IMR-90 (cell line): ENCODE measurements around the gene OXSM. TPM values are rescaled to one million over a fixed set of nuclear protein-coding genes. Genes with fewer than 3 reads are reported as not detected.

Experiments
- ATAC-seq: fragments of 200-7000 bp; cut with Tn5 transposase; 2 replicates; pipeline ENCODE4 v1.9.1; 2020; ENCODE audit warnings: low read depth, mild to moderate bottlenecking, moderate library complexity
- BruUV-seq: library from RNA; stranded (reverse); fragments of 400-500 nt; replicated peaks from 2 replicates; lab custom pipeline; 2021; lab: Mats Ljungman, UMichigan
- CTCF ChIA-PET: fragments of 300-600 bp; formaldehyde crosslinking; extraction: SDS; loops from one replicate; lab custom pipeline; 2021; ENCODE audit warnings: antibody characterized with exemption; lab: Yijun Ruan, JAX
- POLR2A ChIA-PET: fragments of 300-600 bp; sonication (Branson Sonifier 250); formaldehyde crosslinking; loops from one replicate; lab custom pipeline; 2022; ENCODE audit warnings: antibody characterized with exemption; ENCODE audit not compliant: unreplicated experiment; lab: Charles Lee
- DNase-seq: peaks from one replicate; pipeline ENCODE4 v3.0.0; 2013
- H2AFZ ChIP-seq: replicated peaks from 2 replicates; pipeline ENCODE3; 2013; ENCODE audit warnings: low read length, mild to moderate bottlenecking; ENCODE audit not compliant: poor library complexity
- H2AK5ac ChIP-seq: 2 replicates; pipeline ENCODE4 v1.6.1; 2013; ENCODE audit warnings: low read depth, low read length, inconsistent platforms
- H2AK9ac ChIP-seq: replicated peaks from 2 replicates; pipeline ENCODE3; 2013; ENCODE audit warnings: mild to moderate bottlenecking, low read depth, low read length, moderate library complexity; ENCODE audit not compliant: poor library complexity
- H2BK120ac ChIP-seq: 2 replicates; pipeline ENCODE4 v1.6.1; 2013; ENCODE audit warnings: low read depth, low read length, inconsistent platforms
- H2BK15ac ChIP-seq: 3 replicates; pipeline ENCODE4 v1.6.1; 2013; ENCODE audit warnings: low read depth, low read length, inconsistent platforms
- H2BK20ac ChIP-seq: 2 replicates; pipeline ENCODE4 v1.6.1; 2013; ENCODE audit warnings: low read depth, mild to moderate bottlenecking, inconsistent platforms, low read length, moderate library complexity
- H2BK5ac ChIP-seq: 2 replicates; pipeline ENCODE4 v1.6.1; 2013; ENCODE audit warnings: mild to moderate bottlenecking, low read depth, low read length, inconsistent platforms; ENCODE audit not compliant: poor library complexity, severe bottlenecking
- H3K14ac ChIP-seq: replicated peaks from 2 replicates; pipeline ENCODE4 v1.6.1; 2013; ENCODE audit warnings: low read depth, low read length, inconsistent platforms
- H3K18ac ChIP-seq: 2 replicates; pipeline ENCODE4 v1.6.1; 2013; ENCODE audit warnings: low read depth, low read length, control low read depth
- H3K23ac ChIP-seq: 2 replicates; pipeline ENCODE4 v1.6.1; 2013; ENCODE audit warnings: low read depth, low read length, inconsistent platforms
- H3K27ac ChIP-seq: 2 replicates; pipeline ENCODE4 v1.5.1; 2013; ENCODE audit warnings: mild to moderate bottlenecking, control low read depth, low read length; ENCODE audit not compliant: insufficient read depth
- H3K27me3 ChIP-seq: 2 replicates; pipeline ENCODE4 v1.6.1; 2013; ENCODE audit warnings: low read length; ENCODE audit not compliant: control insufficient read depth, insufficient read depth
- H3K36me3 ChIP-seq: 2 replicates; pipeline ENCODE4 v1.6.1; 2013; ENCODE audit warnings: low read length, mixed read lengths; ENCODE audit not compliant: control insufficient read depth, insufficient read depth
- H3K4ac ChIP-seq: 2 replicates; pipeline ENCODE4 v1.6.1; 2013; ENCODE audit warnings: low read depth, low read length, inconsistent platforms
- H3K4me1 ChIP-seq: 2 replicates; pipeline ENCODE4 v1.6.1; 2013; ENCODE audit warnings: low read length, mixed read lengths; ENCODE audit not compliant: control insufficient read depth, insufficient read depth
- H3K4me2 ChIP-seq: 2 replicates; pipeline ENCODE4 v1.6.1; 2013; ENCODE audit warnings: low read depth, mild to moderate bottlenecking, control low read depth, low read length, moderate library complexity
- H3K4me3 ChIP-seq: 2 replicates; pipeline ENCODE4 v1.5.1; 2013; ENCODE audit warnings: low read depth, mild to moderate bottlenecking, control low read depth, low read length, moderate library complexity; ENCODE audit not compliant: insufficient read depth
- H3K56ac ChIP-seq: 2 replicates; pipeline ENCODE4 v1.6.1; 2013; ENCODE audit warnings: low read length, inconsistent platforms; ENCODE audit not compliant: insufficient read depth; ENCODE audit errors: extremely low read depth
- H3K79me1 ChIP-seq, 2 experiments: 2 replicates each; pipeline ENCODE4 v1.6.1; 2013; ENCODE audit warnings: low read length in 2 of 2, inconsistent platforms in 1 of 2, low read depth in 1 of 2
- H3K9ac ChIP-seq: 2 replicates; pipeline ENCODE4 v1.6.1; 2013; ENCODE audit warnings: low read depth, low read length, control low read depth
- H3K9me1 ChIP-seq: 2 replicates; pipeline ENCODE4 v1.6.1; 2013; ENCODE audit warnings: low read length, inconsistent platforms; ENCODE audit not compliant: insufficient read depth
- H3K9me3 ChIP-seq: 2 replicates; pipeline ENCODE4 v1.6.1; 2013; ENCODE audit warnings: low read length; ENCODE audit not compliant: control insufficient read depth, insufficient read depth
- H4K20me1 ChIP-seq: 2 replicates; pipeline ENCODE4 v1.6.1; 2013; ENCODE audit warnings: low read length, inconsistent platforms; ENCODE audit not compliant: insufficient read depth
- H4K5ac ChIP-seq: 2 replicates; pipeline ENCODE4 v1.6.1; 2013; ENCODE audit warnings: mild to moderate bottlenecking, low read depth, low read length, control low read depth
- H4K8ac ChIP-seq, 2 experiments: 2 replicates each; pipeline ENCODE4 v1.6.1; 2013; ENCODE audit warnings: low read depth in 2 of 2, low read length in 2 of 2, control low read depth in 1 of 2, inconsistent platforms in 1 of 2
- H4K91ac ChIP-seq: 2 replicates; pipeline ENCODE4 v1.6.1; 2013; ENCODE audit warnings: low read depth, low read length, inconsistent platforms; ENCODE audit not compliant: insufficient read depth
- BHLHE40 ChIP-seq: fragments of 150-350 bp; IDR thresholded peaks from 2 replicates; pipeline ENCODE4 v1.6.1; 2016; ENCODE audit warnings: mild to moderate bottlenecking, low read depth, low read length
- CEBPB ChIP-seq: IDR thresholded peaks from 2 replicates; pipeline ENCODE4 v1.6.1; 2012; ENCODE audit warnings: low read depth, low read length, improper control_type of control experiment
- CHD1 ChIP-seq: IDR thresholded peaks from 2 replicates; pipeline ENCODE4 v1.6.1; 2012; ENCODE audit warnings: low read depth, low read length, improper control_type of control experiment
- CTCF ChIP-seq: conservative IDR thresholded peaks from 2 replicates; pipeline ENCODE4 v1.5.1; 2012; ENCODE audit warnings: mild to moderate bottlenecking, low read depth, low read length, improper control_type of control experiment
- MAZ ChIP-seq: IDR thresholded peaks from 2 replicates; pipeline ENCODE4 v1.6.1; 2012; ENCODE audit warnings: low read depth, mild to moderate bottlenecking, low read length, improper control_type of control experiment, moderate library complexity, borderline replicate concordance
- NFE2L2 ChIP-seq: fragments of 150-350 bp; IDR thresholded peaks from 2 replicates; pipeline ENCODE4 v1.6.1; 2016; ENCODE audit warnings: low read depth, mild to moderate bottlenecking, low read length
- POLR2A ChIP-seq: IDR thresholded peaks from 2 replicates; pipeline ENCODE4 v1.6.1; 2012; ENCODE audit warnings: mild to moderate bottlenecking, low read depth, low read length
- RAD21 ChIP-seq: IDR thresholded peaks from 2 replicates; pipeline ENCODE4 v1.6.1; 2012; ENCODE audit warnings: low read length, improper control_type of control experiment
- RCOR1 ChIP-seq: IDR thresholded peaks from 2 replicates; pipeline ENCODE4 v1.6.1; 2012; ENCODE audit warnings: mild to moderate bottlenecking, low read length, improper control_type of control experiment; ENCODE audit not compliant: insufficient replicate concordance
- WGBS, 2 experiments: methylation state at CpG; one replicate each; pipeline versions ENCODE4 v1.1.5 to v1.1.7; 2013; ENCODE audit warnings: missing lambda C conversion rate in 2 of 2; ENCODE audit not compliant: insufficient read length in 1 of 2; ENCODE audit errors: extremely low coverage in 2 of 2; 5-methylcytosine and 5-hydroxymethylcytosine counted together
- dilution Hi-C: fragments of 300-500 bp; cut with HindIII; formaldehyde crosslinking; loops from one replicate; pipeline ENCODE4 v1.14.3; 2018; ENCODE audit warnings: low sequenced_read_pairs; ENCODE audit not compliant: unreplicated experiment
- in situ Hi-C: fragments of 300-500 bp; cut with MboI; formaldehyde crosslinking; loops from 3 replicates; pipeline ENCODE4 v1.14.3; 2019; ENCODE audit warnings: low sequenced_read_pairs, inconsistent platforms, mixed read lengths
- intact Hi-C: fragments of 100-400 bp; cut with micrococcal nuclease; formaldehyde crosslinking; loops from 2 replicates; pipeline ENCODE4 v1.10.0; 2022
- polyA plus RNA-seq, 3 experiments: library from polyadenylated mRNA; depleted of rRNA; stranded (reverse); fragments of >200 nt; gene quantifications; 2 replicates each; pipeline ENCODE4 v1.2.3, GENCODE V29; 2012; ENCODE audit warnings: low replicate concordance in 1 of 3
- total RNA-seq: library from RNA; depleted of rRNA; stranded (reverse); fragments of >200 nt; gene quantifications from 2 replicates; pipeline ENCODE4 v1.2.3, GENCODE V29; 2012

OXSM gene
- total and polyA plus RNA-seq, 2 of the 4 experiments (the other 2 are of a cell fraction) = 11.4 to 15.4 TPM

- no peak overlapping the region for H3K14ac ChIP-seq
- no peak overlapping the region for H2AFZ ChIP-seq
- WGBS, 2 experiments = no CpG with 5 or more reads among the region's 3 CpGs
- no peaks in the 10 kb centered on the region for H3K79me1 ChIP-seq
- H2AK9ac ChIP-seq = no peak overlapping the region
- no peak overlapping the region for H4K5ac ChIP-seq
- no peak overlapping the region for H3K9ac ChIP-seq
- in situ Hi-C loops = no loop called here
- ChIA-PET CTCF (no interaction called here), POLR2A (no interaction called here)
- no peak overlapping the region for H2AK5ac ChIP-seq
- H3K4me2 ChIP-seq = no peak overlapping the region
- no TSS peak for BruUV-seq
- H3K9me3 ChIP-seq = no peaks in the 10 kb centered on the region
- H2BK20ac ChIP-seq = no peak overlapping the region
- no peaks in the 10 kb centered on the region for H3K36me3 ChIP-seq
- intact Hi-C loops = no loop called here
- no peak overlapping the region for H2BK15ac ChIP-seq
- H2BK120ac ChIP-seq = no peak overlapping the region
- H3K27me3 ChIP-seq = no peaks in the 10 kb centered on the region
- dilution Hi-C loops = no loop called here
- TF ChIP-seq POLR2A (no peak), CHD1 (no peak), CTCF (no peak), RAD21 (no peak), CEBPB (no peak), NFE2L2 (no peak), RCOR1 (no peak), MAZ (no peak), BHLHE40 (no peak)
- H3K18ac ChIP-seq = no peak overlapping the region
- no peaks in the 10 kb centered on the region for H3K9me1 ChIP-seq
- no peak overlapping the region for H3K4me3 ChIP-seq
- H3K27ac ChIP-seq = no peak overlapping the region
- ATAC-seq = no peak
- H3K56ac ChIP-seq = no peak overlapping the region
- no peaks in the 10 kb centered on the region for H3K4me1 ChIP-seq
- H4K20me1 ChIP-seq = no peaks in the 10 kb centered on the region
- no peak overlapping the region for H4K91ac ChIP-seq
- no peak overlapping the region for H2BK5ac ChIP-seq
- H4K8ac ChIP-seq = no peak overlapping the region
- DNase-seq = no peak
- H3K23ac ChIP-seq = no peak overlapping the region
- H3K4ac ChIP-seq = no peak overlapping the region
These were observed 11.9 kb downstream of the OXSM start for GRCh38 chr3:25801786-25802185.
